CD4-positive, alpha-beta T cell treated with Interleukin-6 at 100 ng/mL for 8 hours (primary cell): Measurements from ENCODE around the gene RASAL1.
"Not testable (repeated sequence)": the region's sequence is repeated elsewhere in the genome, so short reads cannot be mapped to it uniquely, and the experiment has no call there.

Source experiments
- DNase-seq: peaks from one replicate; pipeline ENCODE4 v3.0.0-alpha.2; 2020; ENCODE audit warnings: mixed read lengths, low spot score

RASAL1 gene

GRCh38 chr12:113118142-113118541, 17.4 kb downstream of the RASAL1 start:
- DNase-seq, result no peak

- DNase-seq, result not testable (repeated sequence)
Observed at GRCh38 chr12:113117684-113118083, 17.9 kb downstream of the RASAL1 start.

- DNase-seq, result no peak
Observed at GRCh38 chr12:113116875-113117274, 18.7 kb downstream of the RASAL1 start.

- DNase-seq, result no peak
Observed at GRCh38 chr12:113115455-113116126, 20.0 kb downstream of the RASAL1 start.

GRCh38 chr12:113114447-113115178, 20.9 kb downstream of the RASAL1 start:
- no peak for DNase-seq

GRCh38 chr12:113113397-113113796, 22.2 kb downstream of the RASAL1 start:
- no peak for DNase-seq

GRCh38 chr12:113112043-113112899, 23.3 kb downstream of the RASAL1 start:
- no peak for DNase-seq

- DNase-seq, result no peak
Observed at GRCh38 chr12:113111247-113111646, 24.3 kb downstream of the RASAL1 start.

GRCh38 chr12:113109872-113110599, 25.5 kb downstream of the RASAL1 start:
- no peak for DNase-seq

GRCh38 chr12:113109360-113109759, 26.2 kb downstream of the RASAL1 start:
- DNase-seq, result no peak

- DNase-seq, result no peak
Observed at GRCh38 chr12:113108308-113108707, 27.3 kb downstream of the RASAL1 start.

- no peak for DNase-seq
Observed at GRCh38 chr12:113106361-113106760, 29.2 kb downstream of the RASAL1 start.

GRCh38 chr12:113105606-113106271, 29.8 kb downstream of the RASAL1 start:
- DNase-seq, result no peak

- DNase-seq, result no peak
Observed at GRCh38 chr12:113104953-113105510, 30.5 kb downstream of the RASAL1 start.

GRCh38 chr12:113103756-113104450, 31.7 kb downstream of the RASAL1 start:
- DNase-seq, result peak; percentile 72

GRCh38 chr12:113102811-113103210, 32.8 kb downstream of the RASAL1 start:
- no peak for DNase-seq

- DNase-seq, result no peak
Observed at GRCh38 chr12:113101751-113102150, 33.8 kb downstream of the RASAL1 start.

- DNase-seq, result no peak
Observed at GRCh38 chr12:113099764-113100163, 35.8 kb downstream of the RASAL1 start.

GRCh38 chr12:113099364-113099763, 36.2 kb downstream of the RASAL1 start:
- no peak for DNase-seq

- DNase-seq, result peak; percentile 54
Observed at GRCh38 chr12:113098441-113099028, 37.0 kb downstream of the RASAL1 start.
